H9 (cell line): ENCODE results near the gene BANP. TPM values are rescaled to one million over a fixed set of nuclear protein-coding genes. Genes with fewer than 3 reads are reported as not detected.
"Not testable (repeated sequence)": the region's sequence is repeated elsewhere in the genome, so short reads cannot be mapped to it uniquely, and the experiment has no call there.

Source experiments
- DNase-seq: peaks from one replicate; pipeline ENCODE4 v3.0.0-alpha.2; 2017
- H2AFZ ChIP-seq: one replicate; pipeline ENCODE4 v1.6.1; 2013; ENCODE audit warnings: mild to moderate bottlenecking, low read length, control low read depth, moderate library complexity
- H2AK5ac ChIP-seq: 2 replicates; pipeline ENCODE4 v1.6.1; 2013; ENCODE audit warnings: low read length, control low read depth, mixed read lengths; ENCODE audit not compliant: insufficient read length
- H2BK120ac ChIP-seq: one replicate; pipeline ENCODE4 v1.6.1; 2013; ENCODE audit warnings: low read depth, mild to moderate bottlenecking, low read length, control low read depth, inconsistent platforms; ENCODE audit not compliant: poor library complexity, severe bottlenecking
- H2BK12ac ChIP-seq: 2 replicates; pipeline ENCODE4 v1.6.1; 2013; ENCODE audit warnings: low read length, control low read depth, mixed read lengths, low read depth; ENCODE audit not compliant: insufficient read length
- H2BK15ac ChIP-seq: 2 replicates; pipeline ENCODE4 v1.6.1; 2013; ENCODE audit warnings: low read depth, low read length, control low read depth
- H2BK20ac ChIP-seq: one replicate; pipeline ENCODE4 v1.6.1; 2013; ENCODE audit warnings: low read depth, mild to moderate bottlenecking, low read length, control low read depth, inconsistent platforms; ENCODE audit not compliant: poor library complexity, severe bottlenecking
- H2BK5ac ChIP-seq: 2 replicates; pipeline ENCODE4 v1.6.1; 2013; ENCODE audit warnings: low read length, control low read depth, mixed read lengths; ENCODE audit not compliant: insufficient read length
- H3K14ac ChIP-seq: 2 replicates; pipeline ENCODE4 v1.6.1; 2013; ENCODE audit warnings: low read length, control low read depth; ENCODE audit not compliant: insufficient read depth
- H3K18ac ChIP-seq: 2 replicates; pipeline ENCODE4 v1.6.1; 2013; ENCODE audit warnings: low read depth, mild to moderate bottlenecking, mixed read lengths, low read length, control low read depth; ENCODE audit not compliant: insufficient read length
- H3K23ac ChIP-seq: 2 replicates; pipeline ENCODE4 v1.6.1; 2013; ENCODE audit warnings: low read length, control low read depth, mixed read lengths, low read depth; ENCODE audit not compliant: insufficient read length
- H3K23me2 ChIP-seq: 2 replicates; pipeline ENCODE4 v1.6.1; 2013; ENCODE audit warnings: low read depth, mild to moderate bottlenecking, mixed read lengths, low read length, control low read depth; ENCODE audit not compliant: insufficient read length, poor library complexity, severe bottlenecking
- H3K27ac ChIP-seq: 2 replicates; pipeline ENCODE4 v1.5.1; 2013; ENCODE audit warnings: low read length, control low read depth, mixed read lengths, low read depth; ENCODE audit not compliant: insufficient read length
- H3K27me3 ChIP-seq: 2 replicates; pipeline ENCODE4 v1.6.1; 2013; ENCODE audit warnings: low read length, control low read depth, inconsistent platforms; ENCODE audit not compliant: insufficient read depth
- H3K4ac ChIP-seq: 2 replicates; pipeline ENCODE4 v1.6.1; 2013; ENCODE audit warnings: low read depth, mild to moderate bottlenecking, control low read depth, inconsistent platforms, low read length, moderate library complexity
- H3K4me1 ChIP-seq: 2 replicates; pipeline ENCODE4 v1.6.1; 2013; ENCODE audit warnings: low read length, control low read depth, inconsistent platforms; ENCODE audit not compliant: insufficient read depth
- H3K4me2 ChIP-seq: 2 replicates; pipeline ENCODE4 v1.6.1; 2013; ENCODE audit warnings: low read length, control low read depth, mixed read lengths; ENCODE audit not compliant: insufficient read length, insufficient read depth
- H3K56ac ChIP-seq: 2 replicates; pipeline ENCODE4 v1.6.1; 2013; ENCODE audit warnings: low read depth, mild to moderate bottlenecking, mixed read lengths, low read length, control low read depth; ENCODE audit not compliant: insufficient read length
- H3K79me1 ChIP-seq: 2 replicates; pipeline ENCODE4 v1.6.1; 2013; ENCODE audit warnings: low read depth, mild to moderate bottlenecking, moderate library complexity, low read length, control low read depth, inconsistent platforms; ENCODE audit not compliant: insufficient read depth, poor library complexity, severe bottlenecking
- H3K79me2 ChIP-seq: 2 replicates; pipeline ENCODE4 v1.6.1; 2013; ENCODE audit warnings: low read length, control low read depth, inconsistent platforms; ENCODE audit not compliant: insufficient read depth
- H3K9ac ChIP-seq: 2 replicates; pipeline ENCODE4 v1.6.1; 2013; ENCODE audit warnings: low read length, control low read depth, mixed read lengths; ENCODE audit not compliant: insufficient read length; ENCODE audit errors: extremely low read depth
- H3K9me3 ChIP-seq: one replicate; pipeline ENCODE4 v1.6.1; 2013; ENCODE audit warnings: low read depth, low read length, inconsistent platforms; ENCODE audit not compliant: control insufficient read depth
- H3T11ph ChIP-seq: one replicate; pipeline ENCODE4 v1.6.1; 2013; ENCODE audit warnings: mild to moderate bottlenecking, low read length, control low read depth, inconsistent platforms
- H4K20me1 ChIP-seq: one replicate; pipeline ENCODE4 v1.6.1; 2013; ENCODE audit not compliant: control insufficient read depth, insufficient read length, insufficient read depth
- H4K5ac ChIP-seq: 2 replicates; pipeline ENCODE4 v1.6.1; 2013; ENCODE audit warnings: low read depth, mild to moderate bottlenecking, mixed read lengths, low read length, control low read depth; ENCODE audit not compliant: insufficient read length
- H4K8ac ChIP-seq: replicated peaks from 2 replicates; pipeline ENCODE4 v1.6.1; 2013; ENCODE audit warnings: low read length, control low read depth, mixed read lengths, low read depth; ENCODE audit not compliant: insufficient read length
- H4K91ac ChIP-seq: 2 replicates; pipeline ENCODE4 v1.6.1; 2013; ENCODE audit warnings: low read depth, mild to moderate bottlenecking, moderate library complexity, mixed read lengths, low read length, control low read depth; ENCODE audit not compliant: insufficient read length
- H3K27ac Mint-ChIP-seq, 3 experiments: 2 replicates in 2 of 3; 3 replicates in 1 of 3; pipeline ENCODE4 v1.8.0; 2020 to 2021; ENCODE audit warnings: mixed read lengths in 3 of 3, mild to moderate bottlenecking in 1 of 3, moderate library complexity in 1 of 3
- H3K27me3 Mint-ChIP-seq: 2 replicates; pipeline ENCODE4 v1.8.0; 2021; ENCODE audit warnings: low read depth, mild to moderate bottlenecking, moderate library complexity, mixed read lengths
- H3K36me3 Mint-ChIP-seq, 3 experiments: 2 replicates in 2 of 3; 3 replicates in 1 of 3; pipeline ENCODE4 v1.8.0; 2020 to 2021; ENCODE audit warnings: low read depth in 3 of 3, mixed read lengths in 3 of 3; ENCODE audit not compliant: insufficient read depth in 1 of 3
- H3K4me1 Mint-ChIP-seq, 2 experiments: 2 replicates each; pipeline ENCODE4 v1.8.0; 2020; ENCODE audit warnings: mixed read lengths in 2 of 2
- H3K4me3 Mint-ChIP-seq, 2 experiments: 2 replicates in 1 of 2; 3 replicates in 1 of 2; pipeline ENCODE4 v1.8.0; 2020 to 2021; ENCODE audit warnings: mild to moderate bottlenecking in 2 of 2, mixed read lengths in 2 of 2, moderate library complexity in 1 of 2
- H3K9me3 Mint-ChIP-seq, 2 experiments: 2 replicates in 1 of 2; 3 replicates in 1 of 2; pipeline ENCODE4 v1.8.0; 2020; ENCODE audit warnings: mild to moderate bottlenecking in 2 of 2, mixed read lengths in 2 of 2, moderate library complexity in 1 of 2
- WGBS: extraction: QIAGEN DNeasy Blood & Tissue Kit; methylation state at CpG from one replicate; pipeline ENCODE4 v1.1.7; 2013; ENCODE audit warnings: missing lambda C conversion rate, low lambda C conversion rate, mixed read lengths; ENCODE audit not compliant: insufficient read length; ENCODE audit errors: extremely low coverage; 5-methylcytosine and 5-hydroxymethylcytosine counted together
- total RNA-seq: library from RNA; stranded (reverse); gene quantifications from 2 replicates; pipeline ENCODE4 v1.2.1, GENCODE V29; 2021

The BANP gene
- total RNA-seq, 1 experiment from 2014 or later = 24.9 TPM

- not testable (repeated sequence) for H3K14ac ChIP-seq, H4K5ac ChIP-seq, H2AFZ ChIP-seq, H3K27me3 Mint-ChIP-seq, H3K79me1 ChIP-seq, H3K27ac Mint-ChIP-seq, H3K4me2 ChIP-seq, H3K18ac ChIP-seq, H3K79me2 ChIP-seq, H2BK20ac ChIP-seq, H3K9me3 Mint-ChIP-seq, H2BK5ac ChIP-seq, H4K91ac ChIP-seq, DNase-seq, H2BK12ac ChIP-seq, H3K4me3 Mint-ChIP-seq, H4K8ac ChIP-seq, H3K4ac ChIP-seq, H3T11ph ChIP-seq, H3K23ac ChIP-seq, H3K23me2 ChIP-seq, H3K27ac ChIP-seq, H2BK15ac ChIP-seq, H2BK120ac ChIP-seq, H2AK5ac ChIP-seq, H3K27me3 ChIP-seq, H4K20me1 ChIP-seq, H3K4me1 ChIP-seq, H3K56ac ChIP-seq, H3K9me3 ChIP-seq, H3K9ac ChIP-seq, H3K4me1 Mint-ChIP-seq
- peaks cover 13 to 23% (median 19%) of the 10 kb centered on the region in 3 experiments for H3K36me3 Mint-ChIP-seq
- WGBS = no CpG with 5 or more reads among the region's 29 CpGs
Measured at GRCh38 chr16:87998992-87999391, 47.8 kb downstream of the BANP start.
